ENCODE measurements around the gene NPIPB6. TPM values are rescaled to one million over a fixed set of nuclear protein-coding genes. Genes with fewer than 3 reads are reported as not detected.
A peak's percentile ranks its signal among the peaks of the same experiment; 100 is the strongest.
"Not testable (repeated sequence)": the region's sequence is repeated elsewhere in the genome, so short reads cannot be mapped to it uniquely, and the experiment has no call there.

NPIPB6 gene
- total and polyA plus RNA-seq, 2 experiments from 2014 or later = 1.5 to 1.8 TPM

- peak; percentile 55 for TF ChIP-seq POLR2AphosphoS5 (IDR thresholded peaks at IDR 0.05; ENCODE audit: low read depth)
- not testable (repeated sequence) for H3K9me3 Mint-ChIP-seq; H3K36me3 ChIP-seq (ENCODE audit: insufficient read depth); H3K79me2 ChIP-seq (replicated peaks; ENCODE audit: insufficient read depth); H4K20me1 ChIP-seq (replicated peaks; ENCODE audit: insufficient read depth); H3K27me3 Mint-ChIP-seq (ENCODE audit: insufficient read depth, low read depth, poor library complexity); H3K4me1 ChIP-seq (ENCODE audit: insufficient read depth); H3K4me1 Mint-ChIP-seq; H3K27ac Mint-ChIP-seq; H2AFZ ChIP-seq; H3K4me3 Mint-ChIP-seq; H3F3A ChIP-seq (replicated peaks; ENCODE audit: low read depth); H3K36me3 Mint-ChIP-seq (ENCODE audit: low read depth); H3K9me2 ChIP-seq (ENCODE audit: insufficient read depth); H3K27me3 ChIP-seq (ENCODE audit: insufficient read depth); H3K4me2 ChIP-seq; H3K27ac ChIP-seq (ENCODE audit: low read depth); H3K4me3 ChIP-seq
- DNase-seq (ENCODE audit: low spot score) (peak; percentile 81), ATAC-seq (peak; percentile 96)
These were observed 33.1 kb downstream of the NPIPB6 start for GRCh38 chr16:28330232-28330631.

- no peak overlapping the region for H3K27ac ChIP-seq (ENCODE audit: low read depth)
- no peaks in the 10 kb centered on the region; the same call in 1 of the 2 replicates for H4K20me1 ChIP-seq (replicated peaks; ENCODE audit: insufficient read depth)
- Mint-ChIP-seq H3K27ac (no peak overlapping the region), H3K4me3 (no peak overlapping the region), H3K9me3 (no peaks in the 10 kb centered on the region), H3K36me3 (ENCODE audit: low read depth) (peaks cover 9% of the 10 kb centered on the region; the same call in 2 of the 3 replicates), H3K27me3 (ENCODE audit: insufficient read depth, low read depth, poor library complexity) (peaks cover 15% of the 10 kb centered on the region), H3K4me1 (peaks cover 7% of the 10 kb centered on the region; the same call in 2 of the 3 replicates)
- no peaks in the 10 kb centered on the region for H3K36me3 ChIP-seq (ENCODE audit: insufficient read depth)
- peak; percentile 70 for ATAC-seq
- H3F3A ChIP-seq (replicated peaks; ENCODE audit: low read depth) = no peaks in the 10 kb centered on the region
- peak; percentile 84 for DNase-seq (ENCODE audit: low spot score)
- no peak overlapping the region for H3K4me2 ChIP-seq
- H3K27me3 ChIP-seq (ENCODE audit: insufficient read depth) = no peaks in the 10 kb centered on the region
- TF ChIP-seq POLR2AphosphoS5 (IDR thresholded peaks at IDR 0.05; ENCODE audit: low read depth) = 0 out of 2 replicates have a peak, but pooled peaks have one; percentile 20
- TF ChIP-seq CTCF (conservative IDR thresholded peaks at IDR 0.05; ENCODE audit: low read depth in 2 of 2) = peak; percentile 79 to 84
- no peak for TF ChIP-seq JUNB (IDR thresholded peaks at IDR 0.05; ENCODE audit: unreplicated experiment)
- no peak overlapping the region for H3K4me3 ChIP-seq
- no peak overlapping the region for H2AFZ ChIP-seq
- H3K9me2 ChIP-seq (ENCODE audit: insufficient read depth) = no peaks in the 10 kb centered on the region
- peaks cover 3% of the 10 kb centered on the region; the same call in 1 of the 2 replicates for H3K4me1 ChIP-seq (ENCODE audit: insufficient read depth)
- H3K79me2 ChIP-seq (replicated peaks; ENCODE audit: insufficient read depth) = no peaks in the 10 kb centered on the region
These were observed 36.3 kb downstream of the NPIPB6 start for GRCh38 chr16:28326881-28327610.

- H2AFZ ChIP-seq = no peak overlapping the region
- no peaks in the 10 kb centered on the region for H3K9me2 ChIP-seq (ENCODE audit: insufficient read depth)
- DNase-seq (ENCODE audit: low spot score) (no peak), ATAC-seq (no peak)
- Mint-ChIP-seq H3K27me3 (ENCODE audit: insufficient read depth, low read depth, poor library complexity) (peaks cover 17% of the 10 kb centered on the region), H3K36me3 (ENCODE audit: low read depth) (peaks cover 9% of the 10 kb centered on the region), H3K4me1 (peaks cover 7% of the 10 kb centered on the region; the same call in 2 of the 3 replicates), H3K27ac (no peak overlapping the region), H3K4me3 (no peak overlapping the region), H3K9me3 (no peaks in the 10 kb centered on the region)
- no peaks in the 10 kb centered on the region; the same call in 1 of the 2 replicates for H3K4me1 ChIP-seq (ENCODE audit: insufficient read depth)
- no peaks in the 10 kb centered on the region; the same call in 1 of the 2 replicates for H4K20me1 ChIP-seq (replicated peaks; ENCODE audit: insufficient read depth)
- H3K36me3 ChIP-seq (ENCODE audit: insufficient read depth) = no peaks in the 10 kb centered on the region
- H3K4me3 ChIP-seq = no peak overlapping the region
- no peak overlapping the region for H3K4me2 ChIP-seq
- H3K79me2 ChIP-seq (replicated peaks; ENCODE audit: insufficient read depth) = no peaks in the 10 kb centered on the region
- H3F3A ChIP-seq (replicated peaks; ENCODE audit: low read depth) = no peaks in the 10 kb centered on the region
- H3K27me3 ChIP-seq (ENCODE audit: insufficient read depth) = no peaks in the 10 kb centered on the region
- H3K27ac ChIP-seq (ENCODE audit: low read depth) = no peak overlapping the region
- TF ChIP-seq ETS1 (IDR thresholded peaks at IDR 0.05) = no peak
- TF ChIP-seq CREB1 (CRISPR knock-in tag; IDR thresholded peaks at IDR 0.05; ENCODE audit: low read depth) = no peak
- TF ChIP-seq NANOG (IDR thresholded peaks at IDR 0.05; ENCODE audit: borderline replicate concordance) = no peak
- no peak for TF ChIP-seq REST (IDR thresholded peaks at IDR 0.05; ENCODE audit: unreplicated experiment)
- no peak for TF ChIP-seq POLR2AphosphoS5 (IDR thresholded peaks at IDR 0.05; ENCODE audit: low read depth)
- no peak for TF ChIP-seq EZH2 (IDR thresholded peaks at IDR 0.05; ENCODE audit: low read depth, unreplicated experiment)
- TF ChIP-seq JUNB (IDR thresholded peaks at IDR 0.05; ENCODE audit: unreplicated experiment) = no peak
- no peak for TF ChIP-seq STAT1 (IDR thresholded peaks at IDR 0.05; ENCODE audit: unreplicated experiment)
- TF ChIP-seq ZNF331 (CRISPR knock-in tag; IDR thresholded peaks at IDR 0.05; ENCODE audit: low read depth) = no peak
These were observed 38.4 kb downstream of the NPIPB6 start for GRCh38 chr16:28324887-28325279.
